ENCODE measurements around the gene GASK1A.
"Not testable (repeated sequence)": the region's sequence is repeated elsewhere in the genome, so short reads cannot be mapped to it uniquely, and the experiment has no call there.

GASK1A gene

GRCh38 chr3:43032646-43033628 lies 53.8 kb downstream of the GASK1A start:
- no peak for DNase-seq

GRCh38 chr3:43034200-43034599 lies 55.1 kb downstream of the GASK1A start:
- DNase-seq: no peak

GRCh38 chr3:43034911-43035310 lies 55.8 kb downstream of the GASK1A start:
- DNase-seq: no peak

- DNase-seq: no peak
Observed at GRCh38 chr3:43035801-43036365, 56.8 kb downstream of the GASK1A start.

GRCh38 chr3:43036621-43037423 lies 57.7 kb downstream of the GASK1A start:
- no peak for DNase-seq

GRCh38 chr3:43038010-43038409 lies 58.9 kb downstream of the GASK1A start:
- no peak for DNase-seq

- no peak for DNase-seq
Observed at GRCh38 chr3:43041517-43041916, 62.4 kb downstream of the GASK1A start.

GRCh38 chr3:43043071-43043766 lies 64.1 kb downstream of the GASK1A start:
- DNase-seq: no peak

- DNase-seq: no peak
Observed at GRCh38 chr3:43043793-43044192, 64.7 kb downstream of the GASK1A start.

GRCh38 chr3:43045079-43045478 lies 66.0 kb downstream of the GASK1A start:
- not testable (repeated sequence) for DNase-seq

GRCh38 chr3:43046583-43046982 lies 67.5 kb downstream of the GASK1A start:
- no peak for DNase-seq

- no peak for DNase-seq
Observed at GRCh38 chr3:43048470-43048869, 69.4 kb downstream of the GASK1A start.

GRCh38 chr3:43053291-43053690 lies 74.2 kb downstream of the GASK1A start:
- no peak for DNase-seq

GRCh38 chr3:43054754-43055153 lies 75.6 kb downstream of the GASK1A start:
- DNase-seq: no peak

- no peak for DNase-seq
Observed at GRCh38 chr3:43055393-43055792, 76.3 kb downstream of the GASK1A start.

- DNase-seq: no peak
Observed at GRCh38 chr3:43055806-43056770, 77.0 kb downstream of the GASK1A start.

- DNase-seq: no peak
Observed at GRCh38 chr3:43059456-43059855, 80.3 kb downstream of the GASK1A start.

- no peak for DNase-seq
Observed at GRCh38 chr3:43061101-43061895, 82.2 kb downstream of the GASK1A start.

- DNase-seq: no peak
Observed at GRCh38 chr3:43062040-43062563, 83.0 kb downstream of the GASK1A start.

- no peak for DNase-seq
Observed at GRCh38 chr3:43062564-43063040, 83.5 kb downstream of the GASK1A start.

Data from DMS79 treated with DMSO at 0.1 percent for 48 hours (cell line).